PC-9 (cell line): ENCODE results near the gene ELMO1. TPM values are rescaled to one million over a fixed set of nuclear protein-coding genes. Genes with fewer than 3 reads are reported as not detected.

Experiments
- BruUV-seq: library from RNA; stranded (reverse); fragments of 400-500 nt; replicated peaks from 2 replicates; lab custom pipeline; 2021; lab: Mats Ljungman, UMichigan
- CTCF ChIA-PET: fragments of 300-600 bp; sonication (Branson Sonifier 250); formaldehyde crosslinking; loops from one replicate; lab custom pipeline; 2022; ENCODE audit warnings: antibody characterized with exemption; lab: Charles Lee
- POLR2A ChIA-PET: fragments of 300-600 bp; sonication (Branson Sonifier 250); formaldehyde crosslinking; loops from one replicate; lab custom pipeline; 2022; ENCODE audit warnings: antibody characterized with exemption; ENCODE audit not compliant: unreplicated experiment; lab: Charles Lee
- DNase-seq, 2 experiments: peaks; one replicate each; pipeline versions ENCODE4 v3.0.0 to v3.0.0-alpha.2; 2015 to 2022; ENCODE audit warnings: mixed read lengths in 1 of 2
- H2AFZ ChIP-seq: fragments of 200-600 bp; sonication (generic); 2 replicates; pipeline ENCODE4 v1.8.1; 2017; ENCODE audit warnings: antibody characterized with exemption
- H3F3A ChIP-seq: fragments of 200-600 bp; sonication (generic); 2 replicates; pipeline ENCODE4 v1.8.1; 2017; ENCODE audit warnings: antibody characterized with exemption, mild to moderate bottlenecking, low read depth; ENCODE audit not compliant: insufficient read depth
- H3K27ac ChIP-seq: fragments of 200-600 bp; sonication (generic); 2 replicates; pipeline ENCODE4 v1.6.1; 2016; ENCODE audit warnings: mixed run types
- H3K27me3 ChIP-seq: fragments of 200-600 bp; sonication (generic); 2 replicates; pipeline ENCODE4 v1.6.1; 2016; ENCODE audit warnings: low read depth, mixed run types; ENCODE audit not compliant: insufficient read depth
- H3K36me3 ChIP-seq: fragments of 200-600 bp; sonication (generic); 2 replicates; pipeline ENCODE4 v1.6.1; 2016; ENCODE audit warnings: low read depth, mixed run types
- H3K4me1 ChIP-seq: fragments of 200-600 bp; sonication (generic); replicated peaks from 2 replicates; pipeline ENCODE4 v1.6.1; 2016; ENCODE audit warnings: mixed run types; ENCODE audit not compliant: insufficient read depth
- H3K4me2 ChIP-seq: fragments of 200-600 bp; sonication (generic); 2 replicates; pipeline ENCODE4 v1.6.1; 2017; ENCODE audit warnings: mixed run types
- H3K4me3 ChIP-seq: fragments of 200-600 bp; sonication (generic); 2 replicates; pipeline ENCODE4 v1.6.1; 2016; ENCODE audit warnings: mixed run types
- H3K79me2 ChIP-seq: fragments of 200-600 bp; sonication (generic); 2 replicates; pipeline ENCODE4 v1.6.1; 2017; ENCODE audit warnings: low read depth, mixed run types
- H3K9me2 ChIP-seq: fragments of 200-600 bp; sonication (generic); 2 replicates; pipeline ENCODE4 v1.8.1; 2017; ENCODE audit warnings: mild to moderate bottlenecking; ENCODE audit not compliant: insufficient read depth
- H3K9me3 ChIP-seq: fragments of 200-600 bp; sonication (generic); 2 replicates; pipeline ENCODE4 v1.8.1; 2016; ENCODE audit warnings: low read depth; ENCODE audit not compliant: insufficient read depth
- H4K20me1 ChIP-seq: fragments of 200-600 bp; sonication (generic); 2 replicates; pipeline ENCODE4 v1.8.1; 2017; ENCODE audit not compliant: insufficient read depth
- CTCF ChIP-seq: fragments of 200-600 bp; sonication (generic); conservative IDR thresholded peaks from 2 replicates; pipeline ENCODE4 v1.6.1; 2017; ENCODE audit warnings: mixed run types, antibody characterized with exemption, mild to moderate bottlenecking, moderate library complexity
- EZH2 ChIP-seq: fragments of 200-600 bp; sonication (generic); IDR thresholded peaks from 2 replicates; pipeline ENCODE4 v1.8.0; 2017; ENCODE audit warnings: antibody characterized with exemption, low read depth
- intact Hi-C: fragments of 100-400 bp; cut with micrococcal nuclease; formaldehyde crosslinking; loops from one replicate; pipeline ENCODE4 v1.10.0; 2022; ENCODE audit not compliant: unreplicated experiment
- total RNA-seq: library from RNA; stranded (reverse); gene quantifications from 2 replicates; pipeline ENCODE4 v1.2.3, GENCODE V29; 2021

Gene ELMO1
- total RNA-seq, 1 experiment from 2014 or later, result 4.8 TPM

DNA sequence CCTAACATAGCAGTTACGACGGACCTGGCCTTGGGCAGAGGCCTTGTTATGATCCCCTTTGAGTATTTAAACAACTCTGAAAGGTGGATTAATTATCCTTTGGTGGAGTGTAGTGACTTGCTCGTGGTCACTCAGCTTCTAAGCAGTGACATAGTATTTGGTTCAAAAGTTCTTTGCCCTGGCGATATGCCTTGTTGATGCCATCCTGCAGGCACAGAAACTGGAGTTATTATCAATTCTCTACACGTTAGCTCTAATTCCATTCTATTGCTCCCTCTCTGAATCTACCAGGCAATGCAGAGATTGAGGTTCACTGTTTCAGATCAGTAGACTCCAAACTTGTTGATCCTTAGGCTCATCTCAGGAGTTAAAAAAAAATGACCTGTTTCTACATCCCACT, 32.5 kb upstream of the ELMO1 start:
- Histone ChIP-seq H3F3A (no peaks in the 10 kb centered on the region), H3K4me2 (no peak overlapping the region), H2AFZ (no peak overlapping the region), H3K27ac (no peak overlapping the region), H3K4me1 (no peaks in the 10 kb centered on the region), H3K9me3 (no peaks in the 10 kb centered on the region), H3K4me3 (no peak overlapping the region), H3K27me3 (peaks cover 12% of the 10 kb centered on the region; the same call in 1 of the 2 replicates), H4K20me1 (no peaks in the 10 kb centered on the region), H3K36me3 (no peaks in the 10 kb centered on the region), H3K9me2 (no peaks in the 10 kb centered on the region), H3K79me2 (no peaks in the 10 kb centered on the region)
- intact Hi-C loops, result no loop called here
- BruUV-seq, result no TSS peak
- ChIA-PET POLR2A (no interaction called here), CTCF (no interaction called here)
- DNase-seq, result no peak
- TF ChIP-seq EZH2, result no peak
- no peak for TF ChIP-seq CTCF

DNA sequence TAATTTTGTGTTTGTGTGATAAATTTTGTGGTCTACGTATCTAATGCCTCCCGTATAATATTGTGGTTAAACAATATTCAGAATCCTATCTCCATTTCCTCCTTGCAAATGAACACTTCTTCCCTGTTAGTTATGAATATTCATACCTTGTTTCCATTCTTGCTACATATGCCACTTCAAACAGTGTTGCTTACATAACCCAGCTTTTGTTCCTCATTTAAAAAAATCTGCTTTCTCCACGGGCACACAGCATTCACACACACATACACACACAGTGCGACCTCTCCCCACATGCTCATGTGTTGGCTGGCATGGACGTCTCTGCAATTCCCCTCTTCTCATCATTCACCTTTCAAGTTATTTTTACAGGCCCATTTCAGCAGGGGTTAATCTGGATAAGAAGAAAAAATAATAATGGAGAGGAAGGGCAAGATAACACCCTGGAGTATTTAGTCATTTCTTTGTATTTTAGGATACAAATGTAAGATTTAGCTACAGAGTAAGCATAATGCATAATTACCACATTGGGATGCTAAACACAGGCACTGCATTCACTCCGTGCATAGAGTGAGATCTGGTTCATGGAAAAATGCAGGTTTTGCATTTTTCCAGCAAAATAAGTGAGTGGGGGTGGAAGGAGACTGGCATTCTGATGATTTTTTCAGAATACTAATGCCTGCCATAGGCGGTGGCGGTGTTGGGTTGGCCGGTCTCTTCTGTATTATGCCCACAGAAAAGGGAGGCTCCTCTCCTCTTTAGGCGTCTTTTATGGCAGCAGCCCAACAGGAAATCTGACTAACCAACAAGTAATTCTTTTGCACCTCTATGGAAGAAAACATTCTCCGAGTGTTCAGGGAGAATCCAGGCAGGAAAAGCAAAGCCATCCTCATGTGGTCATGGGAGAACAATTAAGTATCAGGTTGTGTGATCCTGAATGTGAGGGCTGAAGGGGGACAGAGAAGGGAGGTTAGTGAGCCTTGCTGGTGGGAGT, 31.7 kb upstream of the ELMO1 start:
- H3F3A ChIP-seq, result no peaks in the 10 kb centered on the region
- no peak overlapping the region for H3K4me3 ChIP-seq
- no TSS peak for BruUV-seq
- H2AFZ ChIP-seq, result no peak overlapping the region
- no peak for TF ChIP-seq EZH2
- TF ChIP-seq CTCF, result no peak
- H3K27ac ChIP-seq, result no peak overlapping the region
- H3K9me2 ChIP-seq, result no peaks in the 10 kb centered on the region
- intact Hi-C loops, result no loop called here
- peaks cover 7% of the 10 kb centered on the region; the same call in 1 of the 2 replicates for H3K27me3 ChIP-seq
- no peaks in the 10 kb centered on the region for H3K79me2 ChIP-seq
- no peaks in the 10 kb centered on the region for H3K9me3 ChIP-seq
- H3K36me3 ChIP-seq, result no peaks in the 10 kb centered on the region
- H4K20me1 ChIP-seq, result no peaks in the 10 kb centered on the region
- DNase-seq, result no peak
- ChIA-PET POLR2A (no interaction called here), CTCF (no interaction called here)
- H3K4me1 ChIP-seq, result no peaks in the 10 kb centered on the region
- no peak overlapping the region for H3K4me2 ChIP-seq

DNA sequence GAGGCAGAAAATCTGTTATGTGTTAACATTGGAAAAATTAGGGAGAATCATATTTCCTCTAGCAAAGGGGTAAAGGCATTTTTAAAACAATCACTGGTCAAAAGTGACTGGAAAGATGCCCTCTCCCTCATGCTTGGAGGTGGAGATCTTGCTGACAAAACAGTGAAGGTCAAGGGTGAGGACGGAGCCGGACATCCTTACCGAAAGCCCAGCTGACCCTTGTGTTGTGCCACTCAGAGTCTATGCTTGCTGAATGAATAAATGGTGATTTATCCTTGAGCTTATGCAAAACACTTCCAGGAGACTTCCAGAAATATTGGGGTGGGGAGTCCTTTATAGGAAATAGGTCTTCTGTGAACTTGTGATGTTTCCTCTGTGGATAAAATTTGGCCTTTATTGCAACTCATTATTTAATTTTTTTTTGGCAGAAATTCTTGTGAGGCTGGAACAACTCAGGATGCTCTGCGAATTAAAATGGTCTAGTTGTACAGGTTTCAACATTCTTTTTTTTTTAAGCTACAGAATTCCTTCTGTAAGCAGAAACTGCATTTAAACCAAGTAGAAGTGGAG, 28.3 kb upstream of the ELMO1 start:
- Histone ChIP-seq H3K27me3 (no peaks in the 10 kb centered on the region; the same call in 1 of the 2 replicates), H3K36me3 (no peaks in the 10 kb centered on the region), H3K27ac (no peak overlapping the region), H3F3A (no peaks in the 10 kb centered on the region), H2AFZ (no peak overlapping the region), H3K4me3 (no peak overlapping the region), H3K9me3 (no peaks in the 10 kb centered on the region), H3K9me2 (no peaks in the 10 kb centered on the region), H4K20me1 (no peaks in the 10 kb centered on the region), H3K79me2 (no peaks in the 10 kb centered on the region), H3K4me2 (no peak overlapping the region), H3K4me1 (no peaks in the 10 kb centered on the region)
- no TSS peak for BruUV-seq
- ChIA-PET CTCF (no interaction called here), POLR2A (no interaction called here)
- intact Hi-C loops, result no loop called here
- DNase-seq, result no peak
- TF ChIP-seq EZH2 (no peak), CTCF (no peak)
